H1 (cell line): ENCODE measurements around the gene KNDC1.

Source experiments
- BACH1 ChIP-seq: IDR thresholded peaks from 2 replicates; pipeline ENCODE4 v1.6.1; 2012; ENCODE audit warnings: low read length, improper control_type of control experiment
- CBX5 ChIP-seq: fragments of 300-800, 300-1000 bp; sonication (generic); IDR thresholded peaks from 2 replicates; pipeline ENCODE4 v1.7.1; 2016; ENCODE audit warnings: antibody characterized with exemption, low read length, low read depth
- EZH2 ChIP-seq: fragments of 200-600 bp; sonication (generic); IDR thresholded peaks from 2 replicates; pipeline ENCODE4 v1.7.1; 2012; ENCODE audit warnings: low read depth, mild to moderate bottlenecking, moderate library complexity, low read length, inconsistent platforms; ENCODE audit not compliant: severe bottlenecking
- HDAC2 ChIP-seq, 2 experiments: fragments of 300-600 bp in 1 of 2; sonication (generic) in 1 of 2; IDR thresholded peaks; 2 replicates each; pipeline ENCODE4 v1.6.1; 2011 to 2012; ENCODE audit warnings: low read depth in 2 of 2, low read length in 2 of 2, mild to moderate bottlenecking in 2 of 2, moderate library complexity in 2 of 2, borderline replicate concordance in 1 of 2, inconsistent platforms in 1 of 2
- KDM1A ChIP-seq: fragments of 200-600, 300-600 bp; sonication (generic); IDR thresholded peaks from 2 replicates; pipeline ENCODE4 v1.7.1; 2016; ENCODE audit warnings: mild to moderate bottlenecking, low read length, borderline replicate concordance
- KDM5A ChIP-seq: fragments of 200-600 bp; IDR thresholded peaks from 2 replicates; pipeline ENCODE4 v1.7.1; 2012; ENCODE audit warnings: mild to moderate bottlenecking, low read length, inconsistent platforms, mixed read lengths
- NANOG ChIP-seq: IDR thresholded peaks from 2 replicates; pipeline ENCODE4 v1.6.1; 2011; ENCODE audit warnings: low read length, low read depth, mild to moderate bottlenecking, inconsistent platforms; ENCODE audit not compliant: insufficient read depth, poor library complexity, severe bottlenecking
- POLR2A ChIP-seq, 2 experiments: IDR thresholded peaks; 1 replicate in 1 of 2; 2 replicates in 1 of 2; pipeline ENCODE4 v1.6.1; 2011; ENCODE audit warnings: low read depth in 2 of 2, low read length in 2 of 2, mild to moderate bottlenecking in 2 of 2; ENCODE audit errors: control extremely low read depth in 1 of 2
- TAF7 ChIP-seq: optimal IDR thresholded peaks from 2 replicates; pipeline ENCODE3; 2011; ENCODE audit warnings: low read depth, mild to moderate bottlenecking, inconsistent platforms, low read length, moderate library complexity, borderline replicate concordance
- YY1 ChIP-seq: IDR thresholded peaks from 2 replicates; pipeline ENCODE4 v1.6.1; 2011; ENCODE audit warnings: low read depth, mild to moderate bottlenecking, low read length
- TF ChIP-seq, protein P1 (sequence below), 3 experiments: IDR thresholded peaks; 1 replicate in 2 of 3; 2 replicates in 1 of 3; pipeline versions ENCODE4 v1.5.1 to v1.6.1; 2011; ENCODE audit warnings: low read length in 3 of 3, mild to moderate bottlenecking in 3 of 3, inconsistent platforms in 2 of 3, low read depth in 1 of 3, moderate library complexity in 1 of 3; ENCODE audit not compliant: insufficient read depth in 1 of 3; ENCODE audit errors: control extremely low read depth in 1 of 3

DNA sequence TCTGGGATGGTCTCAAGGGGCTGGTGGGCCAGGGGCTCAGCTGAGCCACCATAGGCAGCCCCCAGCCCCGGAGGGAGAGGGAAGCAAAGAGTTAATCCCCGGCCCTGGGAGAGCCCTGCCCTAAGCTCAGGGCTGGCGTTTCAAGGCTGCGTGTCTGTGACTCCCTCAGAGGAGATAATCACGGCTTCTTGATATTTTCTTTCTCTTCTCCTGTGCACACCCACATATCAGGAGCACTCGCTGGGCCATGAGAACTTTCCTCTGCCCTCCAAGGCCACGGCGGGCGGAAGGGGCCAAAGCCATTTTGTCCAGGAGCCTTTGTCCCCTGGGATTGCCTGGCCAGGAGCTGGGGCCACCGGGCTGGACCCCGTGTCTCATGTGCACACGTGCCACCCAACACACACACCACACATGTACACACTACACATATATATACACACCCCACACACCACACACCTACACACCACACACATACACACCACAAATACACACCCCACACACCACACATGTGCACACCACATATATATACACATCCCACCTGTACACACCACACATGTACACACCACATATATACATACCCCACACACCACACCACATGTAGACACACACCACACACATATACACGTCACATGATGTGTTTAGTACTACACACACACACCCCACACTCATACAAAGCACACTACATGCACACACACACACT is 94.6 kb downstream of the KNDC1 start:
- no peak for TF ChIP-seq KDM1A
- no peak for TF ChIP-seq NANOG
- TF ChIP-seq, protein P1, sequence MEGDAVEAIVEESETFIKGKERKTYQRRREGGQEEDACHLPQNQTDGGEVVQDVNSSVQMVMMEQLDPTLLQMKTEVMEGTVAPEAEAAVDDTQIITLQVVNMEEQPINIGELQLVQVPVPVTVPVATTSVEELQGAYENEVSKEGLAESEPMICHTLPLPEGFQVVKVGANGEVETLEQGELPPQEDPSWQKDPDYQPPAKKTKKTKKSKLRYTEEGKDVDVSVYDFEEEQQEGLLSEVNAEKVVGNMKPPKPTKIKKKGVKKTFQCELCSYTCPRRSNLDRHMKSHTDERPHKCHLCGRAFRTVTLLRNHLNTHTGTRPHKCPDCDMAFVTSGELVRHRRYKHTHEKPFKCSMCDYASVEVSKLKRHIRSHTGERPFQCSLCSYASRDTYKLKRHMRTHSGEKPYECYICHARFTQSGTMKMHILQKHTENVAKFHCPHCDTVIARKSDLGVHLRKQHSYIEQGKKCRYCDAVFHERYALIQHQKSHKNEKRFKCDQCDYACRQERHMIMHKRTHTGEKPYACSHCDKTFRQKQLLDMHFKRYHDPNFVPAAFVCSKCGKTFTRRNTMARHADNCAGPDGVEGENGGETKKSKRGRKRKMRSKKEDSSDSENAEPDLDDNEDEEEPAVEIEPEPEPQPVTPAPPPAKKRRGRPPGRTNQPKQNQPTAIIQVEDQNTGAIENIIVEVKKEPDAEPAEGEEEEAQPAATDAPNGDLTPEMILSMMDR (IDR thresholded peaks at IDR 0.05; ENCODE audit: control extremely low read depth in 1 of 3, insufficient read depth in 1 of 3, low read depth in 1 of 3, low read length in 3 of 3) = no peak
- no peak for TF ChIP-seq BACH1
- TF ChIP-seq POLR2A (IDR thresholded peaks at IDR 0.05; ENCODE audit: control extremely low read depth in 1 of 2, low read depth in 2 of 2, low read length in 2 of 2) = no peak
- TF ChIP-seq TAF7 = no peak
- TF ChIP-seq CBX5 = no peak
- no peak for TF ChIP-seq HDAC2 (IDR thresholded peaks at IDR 0.05; ENCODE audit: borderline replicate concordance in 1 of 2, low read depth in 2 of 2, low read length in 2 of 2)
- no peak for TF ChIP-seq YY1
- no peak for TF ChIP-seq EZH2
- no peak for TF ChIP-seq KDM5A
